ENCODE results near the gene FRYL.
"Not testable (repeated sequence)": the region's sequence is repeated elsewhere in the genome, so short reads cannot be mapped to it uniquely, and the experiment has no call there.

Gene FRYL

DNA sequence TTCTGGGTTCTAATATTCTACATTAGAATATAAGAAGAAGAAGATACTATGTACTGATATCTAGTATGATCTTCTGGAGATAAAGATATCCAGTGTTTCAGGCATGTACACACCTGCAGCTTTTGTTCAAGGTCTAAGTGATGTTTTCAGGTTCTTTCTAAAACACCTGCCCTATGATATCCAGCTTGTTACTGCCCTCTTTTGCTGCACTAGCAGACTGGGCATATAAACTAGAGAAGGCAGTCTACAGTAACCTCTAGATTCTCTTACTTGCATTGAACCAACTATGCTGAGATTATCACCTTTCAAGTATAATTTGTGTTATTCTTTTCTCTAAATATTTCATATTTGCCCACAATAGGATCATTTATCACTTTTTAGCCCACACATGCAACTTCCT is 1.9 kb upstream of the FRYL start:
- no peak for DNase-seq

GRCh38 chr4:48780865-48781214 is 761 bp upstream of the FRYL start:
- DNase-seq = no peak

GRCh38 chr4:48779095-48779997 is 733 bp downstream of the FRYL start:
- DNase-seq = peak; percentile 81

DNA sequence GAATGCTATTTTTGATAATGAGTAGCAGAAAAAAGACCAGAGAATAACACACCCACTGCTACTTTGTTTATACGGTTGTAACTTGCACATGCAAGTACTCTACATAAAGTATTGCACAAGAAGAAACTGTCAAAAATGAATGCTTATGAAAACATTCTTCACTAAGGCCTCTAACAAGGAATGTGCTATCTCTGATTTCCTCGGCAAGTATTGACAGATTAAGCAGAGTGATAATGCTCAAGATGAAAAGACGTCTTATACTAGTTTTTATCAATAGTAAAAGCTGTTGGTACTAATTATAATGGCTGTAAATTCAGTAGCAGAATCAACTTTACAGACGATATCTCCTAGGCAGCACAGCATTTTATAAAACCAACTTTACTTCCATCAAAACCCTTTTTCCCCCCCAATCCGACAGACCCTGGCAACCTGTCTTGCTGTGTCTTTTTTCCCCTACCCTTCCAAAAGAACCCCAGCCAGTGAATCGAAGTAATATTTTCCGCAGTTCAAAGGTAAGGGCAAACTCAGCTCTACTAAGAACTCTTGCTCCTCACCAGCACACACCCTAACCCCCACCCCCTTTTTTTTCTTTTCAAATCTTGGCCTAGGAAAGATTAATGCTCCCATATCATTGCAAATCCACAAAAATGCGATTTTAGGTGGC is 1.5 kb downstream of the FRYL start:
- DNase-seq = no peak

DNA sequence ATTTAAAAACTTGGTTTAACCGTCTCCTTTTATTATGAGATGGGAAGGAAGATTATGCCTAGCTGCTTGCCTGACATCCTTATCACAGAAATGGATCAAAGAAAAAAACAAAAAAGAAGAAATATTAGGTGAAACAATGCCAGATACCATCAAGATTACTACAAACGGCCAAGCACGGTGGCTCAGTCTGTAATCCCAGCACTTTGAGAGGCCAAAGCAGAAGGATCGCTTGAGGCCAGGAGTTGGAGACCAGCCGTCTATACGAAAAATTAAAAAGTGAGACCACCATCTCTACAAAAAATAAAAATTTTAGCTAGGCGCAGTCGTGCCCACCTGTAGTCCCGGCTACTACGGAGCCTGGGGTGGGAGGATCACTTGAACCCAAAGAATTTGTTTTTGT is 2.3 kb downstream of the FRYL start:
- no peak for DNase-seq

GRCh38 chr4:48774760-48775710 is 5.0 kb downstream of the FRYL start:
- no peak for DNase-seq

- no peak for DNase-seq
Observed at GRCh38 chr4:48772556-48772955, 7.5 kb downstream of the FRYL start.

DNA sequence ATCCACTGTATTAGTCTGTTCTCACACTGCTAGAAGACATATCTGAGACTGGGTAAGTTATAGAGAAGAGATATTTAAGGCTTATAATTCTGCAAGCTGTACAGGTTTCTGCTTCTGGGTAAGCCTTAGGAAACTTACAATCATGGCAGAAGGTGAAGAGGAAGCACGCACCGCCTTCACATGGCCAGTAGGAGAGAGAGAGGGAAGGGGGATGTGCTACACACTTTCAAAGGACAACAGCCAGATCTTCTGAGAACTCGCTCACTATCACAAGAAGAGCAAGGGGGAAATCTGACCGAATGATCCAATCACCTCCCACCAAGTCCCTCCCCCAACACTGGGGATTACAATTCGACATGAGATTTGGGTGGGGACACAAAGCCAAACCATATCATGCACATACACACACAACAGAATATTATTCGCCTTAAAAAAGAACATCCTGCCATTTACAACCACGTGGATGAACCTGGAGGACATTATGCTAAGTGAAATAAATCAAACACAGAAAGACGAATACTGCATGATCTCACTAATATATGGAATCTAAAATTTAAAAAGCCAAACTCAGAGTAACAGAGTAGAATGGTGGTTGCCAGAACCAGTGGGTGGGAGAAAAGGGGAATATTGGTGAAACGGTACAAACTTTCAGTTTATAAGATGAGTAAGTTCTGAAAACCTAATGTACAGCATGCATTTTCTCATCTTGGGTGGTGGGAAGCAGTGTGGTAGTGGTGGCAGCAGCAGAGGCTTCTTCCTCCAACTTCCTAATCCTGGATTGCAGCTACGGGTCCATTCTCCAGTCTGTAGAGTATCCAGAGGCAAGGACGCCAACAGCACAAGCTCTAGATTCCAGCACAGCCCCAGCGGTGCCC is 12.8 kb downstream of the FRYL start:
- no peak for DNase-seq

DNA sequence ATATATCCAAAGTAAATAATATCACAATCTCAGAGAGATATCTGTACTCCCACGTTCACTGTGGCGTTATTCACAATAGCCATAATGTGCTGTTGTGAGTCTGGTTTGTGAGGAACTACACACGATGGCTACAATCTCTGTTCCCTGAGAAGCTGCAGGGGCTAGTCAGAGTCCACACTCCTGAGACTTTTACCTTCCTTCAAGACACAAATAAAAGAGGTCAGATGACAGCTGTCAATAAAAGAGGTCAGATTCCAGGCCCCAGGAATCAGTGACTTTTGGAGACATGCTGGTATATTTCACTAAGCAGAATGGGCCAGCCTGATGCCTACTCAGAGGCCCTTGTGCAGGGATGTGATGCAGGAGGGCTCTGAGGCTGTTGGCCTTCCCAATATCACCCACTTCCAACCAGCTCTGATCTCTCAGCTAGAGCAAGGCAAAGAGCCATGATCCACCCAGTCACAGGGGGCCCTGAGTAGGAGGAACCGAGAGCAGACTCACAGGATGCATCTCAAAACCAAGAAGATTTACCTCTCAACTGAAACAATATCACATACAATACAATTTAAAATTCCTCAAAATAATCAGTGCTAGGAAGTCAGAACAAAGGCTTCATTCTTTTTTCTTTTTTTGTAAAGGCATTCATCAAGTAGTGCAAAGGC is 13.8 kb downstream of the FRYL start:
- DNase-seq = no peak

- DNase-seq = no peak
Observed at GRCh38 chr4:48762408-48762807, 17.7 kb downstream of the FRYL start.

DNA sequence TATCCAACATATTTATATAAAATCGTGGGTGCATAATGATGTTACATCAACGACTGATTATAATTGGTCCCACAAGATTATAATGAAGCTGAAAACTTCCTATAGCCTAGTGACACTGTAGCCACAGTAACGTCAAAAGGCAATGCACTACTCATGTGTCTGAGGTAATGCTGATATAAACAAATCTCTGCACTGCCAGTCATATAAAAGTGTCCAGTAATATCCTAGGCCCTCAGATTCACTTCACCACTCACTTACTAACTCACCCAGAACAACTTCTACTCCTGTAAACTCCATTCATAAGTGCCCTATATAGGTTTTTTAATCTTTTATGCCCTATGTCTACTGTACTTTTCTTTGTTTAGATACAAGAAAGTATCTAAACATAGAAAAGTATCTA is 18.8 kb downstream of the FRYL start:
- no peak for DNase-seq

- DNase-seq = not testable (repeated sequence)
Observed at GRCh38 chr4:48758703-48759102, 21.4 kb downstream of the FRYL start.

- no peak for DNase-seq
Observed at GRCh38 chr4:48756689-48757220, 23.3 kb downstream of the FRYL start.

GRCh38 chr4:48755281-48755680 is 24.8 kb downstream of the FRYL start:
- DNase-seq = no peak

DNA sequence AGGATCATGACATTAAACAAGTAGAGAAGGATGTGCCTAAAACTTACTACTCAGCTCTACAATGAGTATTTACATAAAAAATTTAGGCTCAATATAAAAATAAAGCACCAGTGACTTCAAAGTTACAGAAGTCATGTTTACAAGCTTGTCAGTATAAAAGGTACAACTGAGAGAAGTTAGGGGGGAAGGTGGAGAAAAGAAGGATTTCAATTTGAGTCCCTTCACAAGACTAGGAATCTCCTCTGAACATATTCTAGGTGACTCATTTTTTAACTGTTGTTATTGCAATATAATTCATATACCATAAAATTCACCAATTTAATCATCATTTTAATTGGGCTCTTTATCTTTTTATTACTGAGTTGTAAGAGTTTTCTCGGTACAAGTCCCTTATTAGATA is 26.9 kb downstream of the FRYL start:
- DNase-seq = no peak

GRCh38 chr4:48752726-48753125 is 27.4 kb downstream of the FRYL start:
- DNase-seq = no peak

DNA sequence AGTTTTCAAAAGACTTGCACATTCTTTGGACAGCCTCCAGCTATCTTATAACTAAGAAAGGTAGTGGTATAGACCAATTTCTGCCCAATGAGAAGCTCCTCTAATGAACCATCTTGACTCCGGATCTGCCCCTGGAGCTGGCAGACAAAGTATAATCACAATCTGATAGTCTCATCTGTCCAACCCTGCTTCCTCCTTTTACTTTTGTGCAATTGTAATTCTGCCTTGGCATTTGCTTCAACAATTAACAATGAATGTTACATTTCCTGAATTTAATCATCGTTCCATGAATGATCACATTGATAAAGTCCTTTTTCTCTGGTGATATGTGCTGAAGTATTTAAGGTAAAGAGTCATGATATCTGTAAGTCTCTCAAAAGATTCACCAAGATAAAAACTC is 27.8 kb downstream of the FRYL start:
- no peak for DNase-seq

- DNase-seq = no peak
Observed at GRCh38 chr4:48748949-48749596, 31.0 kb downstream of the FRYL start.

GRCh38 chr4:48746608-48747362 is 33.3 kb downstream of the FRYL start:
- no peak for DNase-seq

DNA sequence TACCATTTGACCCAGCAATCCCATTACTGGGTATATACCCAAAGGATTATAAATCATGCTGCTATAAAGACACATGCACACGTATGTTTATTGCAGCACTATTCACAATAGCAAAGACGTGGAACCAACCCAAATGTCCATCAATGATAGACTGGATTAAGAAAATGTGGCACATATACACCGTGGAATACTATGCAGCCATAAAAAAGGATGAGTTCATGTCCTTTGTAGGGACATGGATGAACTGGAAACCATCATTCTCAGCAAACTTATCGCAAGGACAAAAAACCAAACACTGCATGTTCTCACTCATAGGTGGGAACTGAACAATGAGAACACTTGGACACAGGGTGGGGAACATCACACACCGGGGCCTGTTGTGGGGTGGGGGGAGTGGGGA is 34.9 kb downstream of the FRYL start:
- DNase-seq = not testable (repeated sequence)
